GM12878 (cell line): ENCODE data around the gene MYL12B. TPM values are rescaled to one million over a fixed set of nuclear protein-coding genes. Genes with fewer than 3 reads are reported as not detected.

Source experiments
- BRCA1 ChIP-seq: IDR thresholded peaks from 2 replicates; pipeline ENCODE4 v1.6.1; 2011; ENCODE audit warnings: low read depth, low read length, improper control_type of control experiment
- DPF2 ChIP-seq: fragments of 450-650 bp; IDR thresholded peaks from 2 replicates; pipeline ENCODE4 v1.6.1; 2017; ENCODE audit warnings: mild to moderate bottlenecking
- IKZF1 ChIP-seq: fragments of 450-650 bp; conservative IDR thresholded peaks from 2 replicates; pipeline ENCODE4 v1.6.1; 2017; ENCODE audit warnings: antibody characterized with exemption, mild to moderate bottlenecking
- KLF5 ChIP-seq: fragments of 450-650 bp; IDR thresholded peaks from 2 replicates; pipeline ENCODE4 v1.6.1; 2014; ENCODE audit warnings: mild to moderate bottlenecking; ENCODE audit not compliant: partially characterized antibody
- MEF2A ChIP-seq: IDR thresholded peaks from 2 replicates; pipeline ENCODE4 v1.6.1; 2011; ENCODE audit warnings: low read depth, mild to moderate bottlenecking, low read length, moderate library complexity; ENCODE audit not compliant: insufficient read depth
- NR2C2 ChIP-seq: IDR thresholded peaks from 2 replicates; pipeline ENCODE4 v1.6.1; 2011; ENCODE audit warnings: borderline replicate concordance, low read depth; ENCODE audit not compliant: control insufficient read depth, insufficient read length
- SMAD5 ChIP-seq: IDR thresholded peaks from 2 replicates; pipeline ENCODE4 v1.6.1; 2016; ENCODE audit warnings: antibody characterized with exemption, low read depth
- SRF ChIP-seq, 2 experiments: IDR thresholded peaks; 2 replicates each; pipeline ENCODE4 v1.6.1; 2011; ENCODE audit warnings: low read depth in 2 of 2, low read length in 2 of 2, mild to moderate bottlenecking in 1 of 2, moderate library complexity in 1 of 2
- ZSCAN29 ChIP-seq: fragments of 450-650 bp; IDR thresholded peaks from 2 replicates; pipeline ENCODE4 v1.6.1; 2017; ENCODE audit warnings: mild to moderate bottlenecking, moderate library complexity
- polyA plus RNA-seq, 11 experiments: library from polyadenylated mRNA; depleted of rRNA in 4 of 11; unstranded in 6 of 11; stranded (reverse) in 5 of 11; fragments of >200 nt; fragmentation: Nextera tagmentation in 4 of 11; fragmentation: Illumina TruSeq in 1 of 11; extraction: Ambion mirVana in 4 of 11; extraction: Trizol in 1 of 11; gene quantifications; 1 replicate in 1 of 11; 2 replicates in 10 of 11; pipeline versions ENCODE4 v1.2.1 to v1.2.3, GENCODE V29; 2011 to 2016; ENCODE audit warnings: inconsistent platforms in 2 of 11, missing spikeins in 2 of 11, low read depth in 1 of 11
- total RNA-seq, 4 experiments: library from RNA; depleted of rRNA in 3 of 4; stranded (reverse); fragments of >200 nt in 3 of 4; fragmentation: Illumina TruSeq in 1 of 4; extraction: Trizol in 1 of 4; gene quantifications; 2 replicates each; pipeline versions ENCODE4 v1.2.1 to v1.2.3, GENCODE V29; 2013 to 2021
- TF ChIP-seq, protein P1 (sequence below): fragments of 150-350 bp; IDR thresholded peaks from 2 replicates; pipeline ENCODE4 v1.6.1; 2014; ENCODE audit warnings: mild to moderate bottlenecking, low read depth, low read length
- TF ChIP-seq, protein P2 (sequence below): IDR thresholded peaks from 2 replicates; pipeline ENCODE4 v1.6.1; 2012; ENCODE audit warnings: mild to moderate bottlenecking, low read depth, low read length
- TF ChIP-seq, protein P3 (sequence below): IDR thresholded peaks from 2 replicates; pipeline ENCODE4 v1.6.1; 2012; ENCODE audit warnings: low read depth, low read length, improper control_type of control experiment
- TF ChIP-seq, protein P4 (sequence below): fragments of 450-650 bp; formaldehyde crosslinking; IDR thresholded peaks from 2 replicates; pipeline ENCODE4 v1.4.0; 2022; ENCODE audit warnings: mild to moderate bottlenecking, moderate library complexity
- TF ChIP-seq, protein P5 (sequence below): fragments of 450-650 bp; IDR thresholded peaks from 2 replicates; pipeline ENCODE4 v1.6.1; 2018; ENCODE audit warnings: borderline replicate concordance, mild to moderate bottlenecking; ENCODE audit not compliant: partially characterized antibody
- TF ChIP-seq, protein P6 (sequence below): fragments of 450-650 bp; IDR thresholded peaks from 2 replicates; pipeline ENCODE4 v1.6.1; 2017; ENCODE audit warnings: borderline replicate concordance

Gene MYL12B
- total and polyA plus RNA-seq, 10 of the 15 experiments (the other 5 are each of a cell fraction or from before 2014, with no cell fraction given) = 179 to 739 (median 400) TPM

DNA sequence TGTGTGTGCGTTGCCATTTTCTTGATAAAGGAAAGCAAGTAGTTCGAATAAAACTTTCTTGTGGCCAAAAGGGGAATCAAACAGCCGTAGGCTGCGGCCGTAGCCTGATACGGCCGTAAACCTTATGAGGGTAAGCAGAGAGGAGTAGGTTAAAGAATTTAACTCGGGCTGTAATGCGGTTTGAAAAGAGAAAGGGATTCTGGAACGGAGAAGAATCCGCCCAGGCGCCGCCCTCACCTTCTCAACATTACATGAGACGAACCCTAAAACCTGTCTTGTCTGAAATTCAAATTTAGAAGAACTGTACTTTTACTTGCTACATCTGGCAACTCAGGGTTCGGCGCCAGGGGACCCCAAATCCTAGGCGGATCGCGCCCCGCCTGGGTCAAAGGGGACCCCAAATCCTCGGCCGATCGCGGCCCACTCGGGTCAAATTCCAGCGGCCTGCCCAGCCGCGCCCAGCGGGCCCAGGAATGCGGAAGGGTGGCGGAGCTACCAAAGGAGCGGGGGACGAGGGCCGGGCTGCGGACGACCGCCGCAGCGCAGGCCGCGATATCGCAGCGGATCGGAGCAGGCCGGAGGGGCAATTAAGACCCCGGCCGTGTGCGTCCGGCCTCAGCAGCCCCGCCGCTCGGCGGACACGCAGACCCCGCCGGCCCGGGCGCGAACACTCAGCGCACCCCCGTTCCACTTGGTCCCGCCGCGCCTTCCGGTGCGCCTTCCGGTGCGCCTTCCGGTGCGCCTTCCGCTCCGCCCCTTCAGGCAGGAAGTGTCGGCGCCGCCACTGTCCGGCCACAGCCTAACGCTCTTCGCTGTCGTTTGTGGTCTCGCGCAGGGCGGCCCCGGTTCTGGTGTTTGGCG lies at the start of gene MYL12B (continued):
- TF ChIP-seq, protein P1, sequence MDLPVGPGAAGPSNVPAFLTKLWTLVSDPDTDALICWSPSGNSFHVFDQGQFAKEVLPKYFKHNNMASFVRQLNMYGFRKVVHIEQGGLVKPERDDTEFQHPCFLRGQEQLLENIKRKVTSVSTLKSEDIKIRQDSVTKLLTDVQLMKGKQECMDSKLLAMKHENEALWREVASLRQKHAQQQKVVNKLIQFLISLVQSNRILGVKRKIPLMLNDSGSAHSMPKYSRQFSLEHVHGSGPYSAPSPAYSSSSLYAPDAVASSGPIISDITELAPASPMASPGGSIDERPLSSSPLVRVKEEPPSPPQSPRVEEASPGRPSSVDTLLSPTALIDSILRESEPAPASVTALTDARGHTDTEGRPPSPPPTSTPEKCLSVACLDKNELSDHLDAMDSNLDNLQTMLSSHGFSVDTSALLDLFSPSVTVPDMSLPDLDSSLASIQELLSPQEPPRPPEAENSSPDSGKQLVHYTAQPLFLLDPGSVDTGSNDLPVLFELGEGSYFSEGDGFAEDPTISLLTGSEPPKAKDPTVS = no peak
- TF ChIP-seq KLF5 (peak; percentile 99), MEF2A (no peak), DPF2 (peak; percentile 89), NR2C2 (no peak), SMAD5 (no peak; the same call in 1 of the 2 replicates), BRCA1 (no peak), IKZF1 (peak; percentile 98), SRF (IDR thresholded peaks at IDR 0.05; ENCODE audit: low read depth in 2 of 2, low read length in 2 of 2) (0 out of 4 replicates have a peak, but pooled peaks of 1 of the 2 experiments have one; percentile 40), ZSCAN29 (no peak)
- TF ChIP-seq, protein P2, sequence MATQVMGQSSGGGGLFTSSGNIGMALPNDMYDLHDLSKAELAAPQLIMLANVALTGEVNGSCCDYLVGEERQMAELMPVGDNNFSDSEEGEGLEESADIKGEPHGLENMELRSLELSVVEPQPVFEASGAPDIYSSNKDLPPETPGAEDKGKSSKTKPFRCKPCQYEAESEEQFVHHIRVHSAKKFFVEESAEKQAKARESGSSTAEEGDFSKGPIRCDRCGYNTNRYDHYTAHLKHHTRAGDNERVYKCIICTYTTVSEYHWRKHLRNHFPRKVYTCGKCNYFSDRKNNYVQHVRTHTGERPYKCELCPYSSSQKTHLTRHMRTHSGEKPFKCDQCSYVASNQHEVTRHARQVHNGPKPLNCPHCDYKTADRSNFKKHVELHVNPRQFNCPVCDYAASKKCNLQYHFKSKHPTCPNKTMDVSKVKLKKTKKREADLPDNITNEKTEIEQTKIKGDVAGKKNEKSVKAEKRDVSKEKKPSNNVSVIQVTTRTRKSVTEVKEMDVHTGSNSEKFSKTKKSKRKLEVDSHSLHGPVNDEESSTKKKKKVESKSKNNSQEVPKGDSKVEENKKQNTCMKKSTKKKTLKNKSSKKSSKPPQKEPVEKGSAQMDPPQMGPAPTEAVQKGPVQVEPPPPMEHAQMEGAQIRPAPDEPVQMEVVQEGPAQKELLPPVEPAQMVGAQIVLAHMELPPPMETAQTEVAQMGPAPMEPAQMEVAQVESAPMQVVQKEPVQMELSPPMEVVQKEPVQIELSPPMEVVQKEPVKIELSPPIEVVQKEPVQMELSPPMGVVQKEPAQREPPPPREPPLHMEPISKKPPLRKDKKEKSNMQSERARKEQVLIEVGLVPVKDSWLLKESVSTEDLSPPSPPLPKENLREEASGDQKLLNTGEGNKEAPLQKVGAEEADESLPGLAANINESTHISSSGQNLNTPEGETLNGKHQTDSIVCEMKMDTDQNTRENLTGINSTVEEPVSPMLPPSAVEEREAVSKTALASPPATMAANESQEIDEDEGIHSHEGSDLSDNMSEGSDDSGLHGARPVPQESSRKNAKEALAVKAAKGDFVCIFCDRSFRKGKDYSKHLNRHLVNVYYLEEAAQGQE = no peak
- TF ChIP-seq, protein P3, sequence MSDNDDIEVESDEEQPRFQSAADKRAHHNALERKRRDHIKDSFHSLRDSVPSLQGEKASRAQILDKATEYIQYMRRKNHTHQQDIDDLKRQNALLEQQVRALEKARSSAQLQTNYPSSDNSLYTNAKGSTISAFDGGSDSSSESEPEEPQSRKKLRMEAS = no peak; the same call in 1 of the 2 replicates
- TF ChIP-seq, protein P4, sequence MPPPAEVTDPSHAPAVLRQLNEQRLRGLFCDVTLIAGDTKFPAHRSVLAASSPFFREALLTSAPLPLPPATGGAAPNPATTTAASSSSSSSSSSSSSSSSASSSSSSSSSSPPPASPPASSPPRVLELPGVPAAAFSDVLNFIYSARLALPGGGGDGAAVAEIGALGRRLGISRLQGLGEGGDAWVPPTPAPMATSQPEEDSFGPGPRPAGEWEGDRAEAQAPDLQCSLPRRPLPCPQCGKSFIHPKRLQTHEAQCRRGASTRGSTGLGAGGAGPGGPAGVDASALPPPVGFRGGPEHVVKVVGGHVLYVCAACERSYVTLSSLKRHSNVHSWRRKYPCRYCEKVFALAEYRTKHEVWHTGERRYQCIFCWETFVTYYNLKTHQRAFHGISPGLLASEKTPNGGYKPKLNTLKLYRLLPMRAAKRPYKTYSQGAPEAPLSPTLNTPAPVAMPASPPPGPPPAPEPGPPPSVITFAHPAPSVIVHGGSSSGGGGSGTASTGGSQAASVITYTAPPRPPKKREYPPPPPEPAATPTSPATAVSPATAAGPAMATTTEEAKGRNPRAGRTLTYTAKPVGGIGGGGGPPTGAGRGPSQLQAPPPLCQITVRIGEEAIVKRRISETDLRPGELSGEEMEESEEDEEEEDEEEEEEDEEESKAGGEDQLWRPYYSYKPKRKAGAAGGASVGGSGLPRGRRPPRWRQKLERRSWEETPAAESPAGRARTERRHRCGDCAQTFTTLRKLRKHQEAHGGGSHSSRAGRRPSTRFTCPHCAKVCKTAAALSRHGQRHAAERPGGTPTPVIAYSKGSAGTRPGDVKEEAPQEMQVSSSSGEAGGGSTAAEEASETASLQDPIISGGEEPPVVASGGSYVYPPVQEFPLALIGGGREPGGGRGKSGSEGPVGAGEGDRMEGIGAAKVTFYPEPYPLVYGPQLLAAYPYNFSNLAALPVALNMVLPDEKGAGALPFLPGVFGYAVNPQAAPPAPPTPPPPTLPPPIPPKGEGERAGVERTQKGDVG (CRISPR knock-in tag) = no peak
- TF ChIP-seq, protein P5, sequence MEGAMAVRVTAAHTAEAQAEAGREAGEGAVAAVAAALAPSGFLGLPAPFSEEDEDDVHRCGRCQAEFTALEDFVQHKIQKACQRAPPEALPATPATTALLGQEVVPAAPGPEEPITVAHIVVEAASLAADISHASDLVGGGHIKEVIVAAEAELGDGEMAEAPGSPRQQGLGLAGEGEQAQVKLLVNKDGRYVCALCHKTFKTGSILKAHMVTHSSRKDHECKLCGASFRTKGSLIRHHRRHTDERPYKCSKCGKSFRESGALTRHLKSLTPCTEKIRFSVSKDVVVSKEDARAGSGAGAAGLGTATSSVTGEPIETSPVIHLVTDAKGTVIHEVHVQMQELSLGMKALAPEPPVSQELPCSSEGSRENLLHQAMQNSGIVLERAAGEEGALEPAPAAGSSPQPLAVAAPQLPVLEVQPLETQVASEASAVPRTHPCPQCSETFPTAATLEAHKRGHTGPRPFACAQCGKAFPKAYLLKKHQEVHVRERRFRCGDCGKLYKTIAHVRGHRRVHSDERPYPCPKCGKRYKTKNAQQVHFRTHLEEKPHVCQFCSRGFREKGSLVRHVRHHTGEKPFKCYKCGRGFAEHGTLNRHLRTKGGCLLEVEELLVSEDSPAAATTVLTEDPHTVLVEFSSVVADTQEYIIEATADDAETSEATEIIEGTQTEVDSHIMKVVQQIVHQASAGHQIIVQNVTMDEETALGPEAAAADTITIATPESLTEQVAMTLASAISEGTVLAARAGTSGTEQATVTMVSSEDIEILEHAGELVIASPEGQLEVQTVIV = peak; percentile 97
- TF ChIP-seq, protein P6, sequence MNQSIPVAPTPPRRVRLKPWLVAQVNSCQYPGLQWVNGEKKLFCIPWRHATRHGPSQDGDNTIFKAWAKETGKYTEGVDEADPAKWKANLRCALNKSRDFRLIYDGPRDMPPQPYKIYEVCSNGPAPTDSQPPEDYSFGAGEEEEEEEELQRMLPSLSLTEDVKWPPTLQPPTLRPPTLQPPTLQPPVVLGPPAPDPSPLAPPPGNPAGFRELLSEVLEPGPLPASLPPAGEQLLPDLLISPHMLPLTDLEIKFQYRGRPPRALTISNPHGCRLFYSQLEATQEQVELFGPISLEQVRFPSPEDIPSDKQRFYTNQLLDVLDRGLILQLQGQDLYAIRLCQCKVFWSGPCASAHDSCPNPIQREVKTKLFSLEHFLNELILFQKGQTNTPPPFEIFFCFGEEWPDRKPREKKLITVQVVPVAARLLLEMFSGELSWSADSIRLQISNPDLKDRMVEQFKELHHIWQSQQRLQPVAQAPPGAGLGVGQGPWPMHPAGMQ = no peak
